ENCODE results near the gene TTLL11.

The TTLL11 gene

GRCh38 chr9:121830441-121831140 is 262.5 kb downstream of the TTLL11 start:
- DNase-seq (ENCODE audit: low spot score): no peak

DNA sequence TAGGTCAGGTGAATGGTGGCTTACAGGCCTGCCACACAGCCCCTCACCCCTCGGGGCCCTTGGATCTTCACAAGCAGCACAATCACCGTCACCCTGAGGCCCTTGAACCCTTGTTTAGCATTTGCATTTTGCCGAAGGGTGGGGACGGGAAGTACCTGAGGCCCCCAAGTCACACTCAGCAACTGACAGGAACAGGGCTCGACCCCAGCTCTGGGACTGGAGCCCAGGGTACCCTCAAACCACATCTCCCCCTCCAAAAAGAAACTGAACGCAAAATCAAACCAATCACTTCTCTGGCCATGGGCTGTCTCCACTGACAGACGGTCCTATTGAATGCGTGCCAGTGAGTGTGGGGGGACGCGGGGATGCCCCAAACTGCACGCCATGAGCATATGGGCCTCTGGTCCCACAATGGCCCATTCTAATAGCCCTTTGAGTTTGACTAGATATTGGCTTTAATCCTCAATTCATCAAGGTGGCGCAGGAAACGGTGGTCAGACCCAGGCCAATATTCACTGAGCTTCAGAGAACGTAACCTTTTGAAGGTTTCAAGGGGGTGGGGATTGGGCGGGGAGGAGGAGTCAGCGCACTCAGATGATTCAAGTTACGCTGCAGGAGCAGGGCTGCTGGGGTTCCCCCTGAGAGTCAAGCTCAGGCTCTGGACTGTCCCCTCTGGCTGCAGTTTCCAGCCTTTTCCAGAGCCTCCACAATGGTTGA is 265.7 kb downstream of the TTLL11 start:
- no peak for DNase-seq (ENCODE audit: low spot score)

GRCh38 chr9:121826711-121827110 is 266.4 kb downstream of the TTLL11 start:
- DNase-seq (ENCODE audit: low spot score): no peak

DNA sequence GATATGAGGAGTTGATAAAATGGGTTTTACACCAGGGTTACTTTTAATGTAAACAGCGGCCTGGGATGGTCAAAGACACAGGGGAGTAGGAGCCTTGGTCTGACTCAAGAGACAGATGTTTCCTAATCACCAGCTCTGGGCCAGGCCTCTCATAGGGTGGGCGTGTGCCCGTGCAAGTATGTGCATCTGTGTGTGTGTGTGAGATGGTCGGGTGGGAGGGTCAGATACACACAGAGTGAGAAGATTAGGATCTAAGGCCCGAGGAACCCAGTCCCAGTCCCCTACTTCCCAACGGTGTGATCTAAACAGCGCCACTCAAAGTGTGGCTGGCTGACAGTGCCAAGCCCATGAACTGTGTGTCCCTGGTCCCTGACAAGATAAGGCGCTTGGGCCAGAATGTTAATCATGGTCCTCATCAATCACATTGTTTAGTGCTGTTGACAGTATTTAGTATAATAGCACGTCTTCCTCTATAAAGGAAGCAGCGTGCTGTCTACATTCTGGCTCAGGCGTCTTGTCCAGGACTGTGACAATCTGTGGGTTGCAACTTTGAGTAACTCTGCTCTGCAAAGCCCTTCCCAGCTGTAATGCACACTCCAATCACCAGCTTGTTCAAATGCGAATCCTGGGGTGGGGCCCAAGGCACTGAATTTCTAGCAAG is 267.9 kb downstream of the TTLL11 start:
- DNase-seq (ENCODE audit: low spot score): no peak

GRCh38 chr9:121824651-121825030 is 268.5 kb downstream of the TTLL11 start:
- no peak for DNase-seq (ENCODE audit: low spot score)

- DNase-seq (ENCODE audit: low spot score): no peak
These were observed 269.5 kb downstream of the TTLL11 start for GRCh38 chr9:121823451-121824169.

DNA sequence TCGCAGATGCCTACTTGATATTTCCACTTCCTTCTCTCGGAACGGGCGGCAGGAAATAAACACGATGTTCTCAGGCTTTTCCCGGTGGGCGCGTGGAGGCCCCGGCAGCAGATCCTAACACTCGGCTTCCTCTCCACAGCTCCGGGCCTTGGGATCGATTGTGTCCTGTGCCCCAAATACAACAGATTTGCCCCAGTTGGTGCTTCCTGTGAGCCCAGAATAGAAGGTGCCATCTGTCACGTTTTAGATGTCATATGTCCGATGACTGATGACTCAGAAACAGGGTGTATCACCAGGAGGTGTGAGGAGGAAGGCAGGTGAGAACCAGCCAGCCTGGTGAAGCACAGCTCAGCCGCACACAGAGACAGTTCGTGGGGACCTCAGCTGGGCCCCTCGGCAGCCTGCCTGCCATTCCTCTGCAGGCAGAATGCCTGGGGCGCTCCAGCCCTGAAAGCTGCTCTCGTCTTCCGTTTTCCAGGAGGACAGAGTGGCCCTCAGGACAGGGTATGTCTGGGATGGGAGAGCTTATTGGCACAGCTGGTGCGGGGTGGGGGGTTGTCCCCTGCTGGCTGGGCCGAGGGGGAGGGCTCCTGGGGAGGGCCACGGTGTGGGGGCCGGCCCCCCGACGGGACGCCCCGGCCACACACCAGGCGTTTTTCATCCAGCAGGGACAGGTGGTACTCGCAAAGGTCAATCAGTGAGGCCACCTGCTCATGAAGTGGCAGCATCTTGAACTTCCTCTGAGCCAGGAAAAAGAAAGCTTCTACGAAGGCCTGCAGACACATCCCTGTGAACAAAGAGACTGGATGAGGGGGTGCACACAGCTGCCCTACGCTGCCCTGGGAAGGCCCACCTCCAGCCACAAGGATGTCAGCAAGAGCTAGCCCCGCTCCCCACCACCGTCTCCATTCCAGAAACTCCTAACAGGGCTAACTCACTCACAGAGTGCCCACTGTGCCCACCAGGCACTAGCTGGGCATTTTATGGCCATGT is 270.7 kb downstream of the TTLL11 start:
- DNase-seq (ENCODE audit: low spot score): no peak

DNA sequence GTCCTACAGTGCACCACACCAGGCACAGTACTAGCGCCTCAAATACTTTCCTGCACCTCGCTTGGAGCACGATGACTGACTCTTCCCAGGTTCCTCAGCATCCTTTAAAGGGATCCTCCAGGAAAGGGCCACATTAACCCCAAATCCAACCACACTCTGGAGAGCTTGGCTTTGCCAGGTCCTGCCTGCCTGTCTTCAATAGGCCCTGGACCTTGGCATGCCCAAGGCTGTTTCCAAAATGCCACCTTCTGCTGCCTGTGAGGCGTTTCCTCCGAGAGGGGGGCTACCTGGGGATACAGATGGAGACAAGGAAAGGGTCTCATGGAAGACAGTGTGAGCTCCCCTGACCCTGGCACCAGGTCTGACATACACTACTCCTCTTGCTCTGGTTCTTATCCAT is 271.8 kb downstream of the TTLL11 start:
- no peak for DNase-seq (ENCODE audit: low spot score)

DNA sequence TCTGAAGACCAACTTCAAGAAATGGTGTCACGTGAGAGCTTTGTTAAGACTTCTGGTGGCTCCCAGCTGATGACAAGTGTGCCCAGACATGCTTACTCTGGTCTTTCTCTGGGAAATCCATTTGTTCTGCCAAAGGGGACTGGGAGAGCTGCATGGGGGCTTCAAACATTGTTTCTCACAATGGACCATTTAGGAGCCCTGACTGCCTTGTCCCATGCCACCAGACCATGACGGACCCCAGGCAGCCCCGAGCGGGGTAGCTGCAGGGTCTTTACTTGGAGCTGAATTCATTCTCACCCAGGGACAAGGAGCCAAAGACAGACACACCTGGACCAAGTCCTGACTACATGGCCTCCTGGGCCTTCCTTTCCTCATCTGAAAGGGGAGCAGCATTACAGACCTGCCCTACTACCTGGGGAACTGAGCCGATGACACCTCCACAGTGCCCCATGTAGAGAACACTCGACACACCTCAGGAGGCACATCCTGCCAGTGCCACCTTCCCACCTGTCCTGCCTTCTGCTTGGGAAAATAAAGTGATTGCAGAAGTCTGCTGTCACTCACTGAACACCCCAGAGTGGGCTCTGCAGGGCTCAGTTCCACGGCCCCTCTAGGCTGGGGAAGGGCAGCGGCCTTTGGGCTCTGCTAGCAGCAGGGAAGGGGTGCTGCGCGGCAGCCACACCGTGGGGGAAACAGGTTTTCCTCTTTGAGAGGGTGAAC is 272.7 kb downstream of the TTLL11 start:
- DNase-seq (ENCODE audit: low spot score): no peak

DNA sequence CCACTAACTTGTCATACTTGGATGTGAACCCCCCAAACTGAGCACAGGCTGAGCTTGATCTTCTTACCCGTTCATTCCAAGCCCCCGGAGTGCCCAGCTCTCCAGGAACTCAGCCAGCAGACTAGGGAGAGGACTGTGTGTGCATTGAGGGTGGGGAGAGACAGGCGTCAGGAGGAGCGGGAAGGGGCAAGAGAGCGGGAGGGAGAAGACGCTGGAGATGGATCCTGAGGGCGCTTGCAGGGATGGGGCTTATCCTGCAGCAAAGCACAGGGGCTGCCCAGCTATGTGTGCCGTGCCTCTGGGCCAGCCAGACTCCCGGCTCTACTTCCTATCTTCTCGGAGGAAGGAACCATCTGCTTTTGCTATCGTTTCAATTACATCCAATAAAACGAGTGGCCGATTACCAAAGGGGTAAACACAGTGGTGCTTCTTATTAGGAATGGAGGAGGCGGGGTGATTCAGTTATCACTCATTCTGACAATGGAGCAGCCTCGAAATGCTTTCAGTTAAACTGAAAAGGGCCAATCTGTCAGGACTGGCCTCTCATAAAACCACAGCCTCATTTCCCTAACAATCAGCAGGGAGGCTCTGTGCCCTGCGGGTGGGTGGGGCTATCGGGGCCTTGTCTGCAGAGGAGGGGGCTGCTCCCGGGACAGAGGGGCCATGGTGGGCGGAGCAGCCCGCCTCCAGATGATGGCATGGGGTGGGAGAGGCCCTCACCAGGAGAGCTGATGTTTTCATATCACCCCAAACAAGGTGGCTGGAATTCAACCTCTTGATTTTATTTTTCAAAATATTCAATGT is 273.5 kb downstream of the TTLL11 start:
- DNase-seq (ENCODE audit: low spot score): no peak

DNA sequence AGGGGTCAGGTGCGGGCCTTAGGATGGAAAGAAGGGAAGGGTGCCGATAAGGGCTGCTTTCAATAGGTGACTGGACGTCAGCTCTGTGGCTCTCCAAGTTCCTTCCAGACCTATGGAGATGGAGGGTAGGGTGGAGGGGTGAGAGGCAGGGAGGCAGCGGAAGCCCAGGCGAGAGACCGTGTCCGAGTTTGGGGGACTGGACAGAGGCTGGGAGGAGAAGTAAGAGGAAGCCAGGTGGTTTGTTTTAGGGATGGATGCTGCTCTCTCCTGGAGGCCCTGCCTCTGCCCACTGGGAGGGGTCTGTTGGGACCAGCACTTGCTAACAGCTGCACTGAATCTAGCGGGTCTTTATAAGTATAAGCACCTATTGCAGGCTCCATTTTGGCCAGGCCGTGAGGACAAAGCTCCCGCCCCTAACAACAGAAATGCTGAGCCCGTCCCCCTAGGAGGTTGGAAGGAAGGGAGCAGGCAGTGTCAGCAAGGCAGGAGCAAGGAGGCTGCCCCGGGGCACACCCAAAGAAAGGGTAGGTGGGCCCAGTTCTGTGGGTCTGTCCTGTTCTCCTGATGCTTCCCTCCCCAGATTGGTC is 274.2 kb downstream of the TTLL11 start:
- no peak for DNase-seq (ENCODE audit: low spot score)

DNA sequence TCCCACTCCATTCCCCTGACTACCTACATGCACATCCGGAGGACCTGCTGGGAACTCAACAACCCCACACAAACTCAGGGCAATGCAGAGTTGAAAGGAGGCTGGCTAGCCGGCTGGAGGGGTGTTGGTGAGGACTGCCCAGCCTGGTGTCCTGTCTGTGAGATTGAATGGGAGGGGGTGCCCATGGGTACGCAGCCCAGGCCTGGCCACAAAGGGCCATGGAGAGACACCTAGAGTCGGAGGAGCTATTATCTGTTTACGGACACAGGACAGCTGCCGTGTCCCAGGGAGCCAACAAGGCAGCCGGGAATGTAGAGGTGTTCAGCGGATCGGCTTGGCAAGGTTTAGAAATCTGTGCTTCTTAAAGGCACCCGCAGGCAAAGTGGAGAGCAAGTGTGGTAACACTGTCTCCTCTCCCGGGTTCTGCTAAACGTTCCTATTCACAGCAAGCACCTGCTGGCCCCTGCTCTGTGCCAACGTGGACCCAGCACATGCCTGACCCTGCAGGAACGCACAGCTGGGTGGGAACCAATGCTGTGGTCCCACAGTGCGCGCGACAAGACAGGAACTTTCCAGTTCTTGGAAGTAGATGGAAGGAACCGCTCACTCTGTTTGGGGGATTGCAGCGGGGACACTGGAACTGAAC is 275.0 kb downstream of the TTLL11 start:
- DNase-seq (ENCODE audit: low spot score): no peak

DNA sequence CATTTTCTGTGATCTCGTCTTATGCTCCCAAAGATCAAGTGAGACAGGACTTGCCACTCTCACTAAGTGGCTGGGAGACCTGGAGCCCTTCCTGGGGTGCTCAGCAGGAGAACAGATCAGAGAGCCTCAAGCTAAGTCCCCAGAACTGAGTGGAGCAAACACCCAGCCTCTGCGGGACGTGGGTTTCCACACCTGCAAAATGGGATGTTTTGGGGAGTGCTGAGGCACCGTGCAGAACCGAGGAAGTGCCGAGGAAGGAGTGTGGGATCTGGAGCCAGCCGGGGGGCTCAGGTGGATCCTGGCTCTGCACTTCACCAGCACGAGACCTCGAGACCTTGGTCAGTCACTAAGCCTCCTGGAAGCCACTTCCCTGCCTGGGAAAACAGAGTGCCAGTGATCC is 275.6 kb downstream of the TTLL11 start:
- no peak for DNase-seq (ENCODE audit: low spot score)

GRCh38 chr9:121816845-121817450 is 276.2 kb downstream of the TTLL11 start:
- DNase-seq (ENCODE audit: low spot score): no peak

- no peak for DNase-seq (ENCODE audit: low spot score)
These were observed 276.7 kb downstream of the TTLL11 start for GRCh38 chr9:121816449-121816817.

DNA sequence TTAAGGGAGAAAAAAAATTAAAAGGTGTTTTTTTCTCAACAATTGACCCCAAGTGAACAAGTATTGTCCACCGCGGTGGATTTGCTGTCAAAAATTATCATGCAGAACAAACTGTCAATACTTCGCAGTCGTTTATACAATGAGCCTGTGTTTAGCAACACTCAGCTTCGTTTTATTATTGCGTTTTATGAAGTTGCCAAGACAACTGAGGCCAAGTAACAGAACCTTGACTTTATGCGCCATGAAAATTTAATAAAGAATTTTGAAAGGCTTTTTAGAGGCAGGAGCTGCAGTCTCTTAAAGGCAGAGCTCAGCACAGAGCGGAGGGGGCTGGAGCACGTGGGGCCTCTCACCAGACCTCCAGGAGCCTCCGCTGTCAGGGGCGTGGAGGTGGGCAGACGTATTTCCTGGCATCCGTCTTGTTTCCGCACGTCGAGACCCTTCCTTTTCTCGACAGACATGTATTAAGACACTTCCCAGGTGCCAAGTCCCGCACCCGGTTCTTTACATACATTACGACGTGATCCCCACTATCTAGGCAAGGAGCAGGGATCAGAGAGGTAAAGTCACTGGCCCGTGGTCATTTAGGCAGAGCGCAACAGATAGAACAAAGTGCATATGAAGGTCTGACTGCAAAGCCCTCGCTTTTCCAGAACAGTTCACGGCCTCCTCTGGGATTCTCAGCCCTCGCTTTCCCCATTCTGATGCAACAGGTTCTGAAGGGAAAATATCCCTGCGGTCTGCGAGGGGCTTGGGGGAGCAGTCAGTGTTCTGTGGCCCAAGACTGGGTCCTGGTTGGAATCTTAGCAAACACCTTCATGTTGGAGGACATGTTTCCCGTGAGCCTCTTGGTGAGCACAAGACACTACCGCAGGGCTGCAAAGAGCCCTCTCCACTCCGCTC is 277.3 kb downstream of the TTLL11 start:
- DNase-seq (ENCODE audit: low spot score): no peak

- no peak for DNase-seq (ENCODE audit: low spot score)
These were observed 278.0 kb downstream of the TTLL11 start for GRCh38 chr9:121815084-121815483.

Measured in globus pallidus (tissue), 1 donor.